ENCODE results near the gene EMILIN3.
"Not testable (repeated sequence)": the region's sequence is repeated elsewhere in the genome, so short reads cannot be mapped to it uniquely, and the experiment has no call there.

EMILIN3 gene

GRCh38 chr20:41314386-41314785, 52.2 kb downstream of the EMILIN3 start:
- DNase-seq = no peak

- not testable (repeated sequence) for DNase-seq
Observed at GRCh38 chr20:41312009-41312408, 54.6 kb downstream of the EMILIN3 start.

Measured in NCI-H226 (cell line).